ENCODE measurements around the gene SCGB1C1. TPM values are rescaled to one million over a fixed set of nuclear protein-coding genes. Genes with fewer than 3 reads are reported as not detected.

The SCGB1C1 gene
- total and polyA plus RNA-seq, 8 donors: not detected

DNA sequence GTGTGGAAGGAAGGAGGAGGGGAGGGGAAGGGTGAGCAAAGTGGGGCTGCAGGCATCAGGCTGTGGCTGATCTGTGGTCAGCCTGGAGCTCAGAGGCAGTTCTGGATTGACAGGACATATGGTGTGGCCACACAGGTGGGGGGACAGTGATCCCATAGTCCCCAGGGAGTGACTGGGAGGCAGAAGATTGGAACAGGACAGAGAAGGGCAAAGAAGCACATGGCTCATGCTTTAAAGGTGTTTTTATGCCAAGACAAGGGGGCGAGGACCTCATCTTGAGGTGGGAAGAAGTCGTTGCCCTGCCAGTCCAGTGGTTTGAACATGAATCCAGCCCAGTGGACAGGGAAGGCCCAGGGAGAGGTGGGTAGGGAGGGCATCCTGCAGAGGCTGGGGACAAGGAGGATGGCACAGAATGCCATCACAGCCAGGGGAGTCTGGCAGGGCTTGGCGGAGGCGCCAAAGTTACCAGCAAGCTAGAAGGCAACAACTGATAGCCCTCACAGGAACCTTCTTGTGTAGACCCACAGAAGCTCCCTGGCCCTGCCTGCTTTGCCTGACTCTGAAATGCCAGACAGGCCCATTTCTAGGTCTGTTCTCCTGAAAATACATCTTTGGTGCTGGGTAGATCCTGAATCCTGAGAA, 11.2 kb downstream of the SCGB1C1 start:
- no peaks in the 10 kb centered on the region for H3K9me3 ChIP-seq
- no peak overlapping the region for H3K4me3 ChIP-seq
- no peaks in the 10 kb centered on the region for H3K27me3 ChIP-seq
- no peak for DNase-seq
- intact Hi-C loops (cut with DNase I): no loop called here
- ATAC-seq: no peak
- peaks cover 10 to 57% of the 10 kb centered on the region in 2 donors for H3K4me1 ChIP-seq
- no peak overlapping the region for H3K27ac ChIP-seq
- TF ChIP-seq, protein P1, sequence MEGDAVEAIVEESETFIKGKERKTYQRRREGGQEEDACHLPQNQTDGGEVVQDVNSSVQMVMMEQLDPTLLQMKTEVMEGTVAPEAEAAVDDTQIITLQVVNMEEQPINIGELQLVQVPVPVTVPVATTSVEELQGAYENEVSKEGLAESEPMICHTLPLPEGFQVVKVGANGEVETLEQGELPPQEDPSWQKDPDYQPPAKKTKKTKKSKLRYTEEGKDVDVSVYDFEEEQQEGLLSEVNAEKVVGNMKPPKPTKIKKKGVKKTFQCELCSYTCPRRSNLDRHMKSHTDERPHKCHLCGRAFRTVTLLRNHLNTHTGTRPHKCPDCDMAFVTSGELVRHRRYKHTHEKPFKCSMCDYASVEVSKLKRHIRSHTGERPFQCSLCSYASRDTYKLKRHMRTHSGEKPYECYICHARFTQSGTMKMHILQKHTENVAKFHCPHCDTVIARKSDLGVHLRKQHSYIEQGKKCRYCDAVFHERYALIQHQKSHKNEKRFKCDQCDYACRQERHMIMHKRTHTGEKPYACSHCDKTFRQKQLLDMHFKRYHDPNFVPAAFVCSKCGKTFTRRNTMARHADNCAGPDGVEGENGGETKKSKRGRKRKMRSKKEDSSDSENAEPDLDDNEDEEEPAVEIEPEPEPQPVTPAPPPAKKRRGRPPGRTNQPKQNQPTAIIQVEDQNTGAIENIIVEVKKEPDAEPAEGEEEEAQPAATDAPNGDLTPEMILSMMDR (IDR thresholded peaks at IDR 0.05): no peak
- H3K36me3 ChIP-seq: peaks cover 0 to 43% of the 10 kb centered on the region in 2 donors

DNA sequence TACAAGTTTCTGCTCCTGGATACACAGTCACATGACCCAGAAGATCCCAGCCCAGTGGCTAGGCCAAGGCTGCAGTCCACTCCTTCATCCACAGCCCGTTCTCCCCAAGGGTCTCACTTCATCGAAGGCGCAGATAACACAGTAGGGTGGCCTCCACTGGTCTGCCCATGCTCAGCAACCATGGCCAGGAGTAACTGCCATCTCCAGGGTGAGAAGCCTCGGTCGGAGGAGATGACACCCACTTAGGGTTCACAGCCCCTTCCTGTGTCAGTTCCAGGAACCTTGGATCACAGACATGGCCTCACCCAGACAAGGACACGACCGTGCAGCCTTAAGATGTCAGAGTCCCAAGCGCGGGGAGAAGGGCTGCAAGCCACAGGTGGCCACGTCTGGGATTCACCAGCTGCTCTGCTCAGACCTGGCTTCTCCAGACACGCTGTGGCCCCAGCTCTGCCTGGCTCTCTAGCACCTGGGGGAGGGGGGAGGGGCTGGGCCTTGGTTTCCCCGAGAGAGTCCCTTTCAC, 11.8 kb downstream of the SCGB1C1 start:
- Histone ChIP-seq H3K27me3 (no peaks in the 10 kb centered on the region), H3K4me1 (peaks cover 16 to 63% of the 10 kb centered on the region in 2 donors), H3K4me3 (no peak overlapping the region), H3K9me3 (no peaks in the 10 kb centered on the region), H3K36me3 (peaks cover 0 to 46% of the 10 kb centered on the region in 2 donors), H3K27ac (no peak overlapping the region)
- DNase-seq (no peak), ATAC-seq (no peak)
- intact Hi-C loops (cut with DNase I): no loop called here
- TF ChIP-seq, protein P1 (IDR thresholded peaks at IDR 0.05): no peak

DNA sequence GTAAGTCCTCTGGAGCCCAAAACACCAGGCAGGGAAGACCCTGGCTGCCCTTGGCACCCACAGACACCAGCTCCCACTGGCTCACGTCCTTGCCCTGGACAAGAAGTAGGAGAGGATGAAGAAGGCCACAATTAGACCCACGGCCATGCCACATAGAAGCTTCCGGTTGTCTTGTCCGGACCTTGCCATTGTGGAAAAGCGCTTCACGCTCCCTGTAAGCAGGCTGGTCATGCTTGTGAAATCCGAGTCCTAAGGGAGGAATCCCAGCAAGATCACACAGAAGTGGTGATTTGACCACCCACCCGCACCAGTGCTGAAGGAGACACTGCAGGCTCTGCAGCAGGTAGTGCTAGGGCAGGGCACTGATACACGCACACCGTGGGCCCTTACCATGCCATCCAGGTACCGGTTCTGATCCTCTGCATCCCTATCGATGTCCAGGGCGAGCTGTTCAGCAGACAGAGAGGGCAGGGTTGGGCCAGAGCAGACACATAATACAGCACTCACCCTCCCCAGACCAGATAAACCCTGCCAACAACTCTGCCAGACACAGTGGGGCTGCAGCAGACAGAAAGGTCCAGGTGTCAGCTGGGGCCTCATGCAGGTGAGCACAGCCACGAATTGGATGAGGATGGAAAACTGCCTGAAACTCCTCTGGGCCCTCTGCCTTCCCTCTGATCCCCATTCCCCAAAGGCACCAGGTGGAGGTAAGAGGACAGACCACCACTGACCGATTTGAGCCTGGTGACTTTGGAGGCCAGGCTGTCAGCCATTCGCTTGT, 12.5 kb downstream of the SCGB1C1 start:
- intact Hi-C loops (cut with DNase I): no loop called here
- Histone ChIP-seq H3K27ac (no peak overlapping the region), H3K27me3 (no peaks in the 10 kb centered on the region), H3K9me3 (no peaks in the 10 kb centered on the region), H3K36me3 (peaks cover 0 to 53% of the 10 kb centered on the region in 2 donors), H3K4me3 (peak overlapping the region in 1 of 2 donors; percentile 97), H3K4me1 (peaks cover 23 to 71% of the 10 kb centered on the region in 2 donors)
- DNase-seq (no peak), ATAC-seq (no peak)
- TF ChIP-seq, protein P1 (IDR thresholded peaks at IDR 0.05): no peak

DNA sequence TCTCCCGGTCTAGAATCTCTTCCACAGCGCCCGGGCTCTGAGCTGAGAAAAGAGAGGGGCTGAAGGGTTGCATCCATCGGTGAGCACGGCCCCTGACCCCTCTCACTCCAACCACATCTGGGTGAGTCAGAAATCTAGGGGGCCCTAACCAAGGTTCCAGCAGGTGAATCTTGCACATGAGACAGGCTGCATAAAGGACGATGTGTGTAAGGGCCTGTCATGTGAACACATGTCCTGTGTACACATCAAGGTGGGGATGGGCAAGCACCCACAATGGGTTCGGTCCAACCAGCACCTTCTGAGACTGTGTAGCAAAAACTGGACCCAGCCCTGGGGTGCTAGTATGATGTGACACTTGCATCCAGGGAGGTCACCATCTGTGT, 13.1 kb downstream of the SCGB1C1 start:
- H3K4me3 ChIP-seq: peak overlapping the region; percentile 97 to 100
- DNase-seq (no peak), ATAC-seq (no peak)
- no peaks in the 10 kb centered on the region for H3K27me3 ChIP-seq
- peaks cover 0 to 53% of the 10 kb centered on the region in 2 donors for H3K36me3 ChIP-seq
- intact Hi-C loops (cut with DNase I): no loop called here
- peaks cover 25 to 77% of the 10 kb centered on the region in 2 donors for H3K4me1 ChIP-seq
- peak overlapping the region in 1 of 2 donors; percentile 99 for H3K27ac ChIP-seq
- TF ChIP-seq, protein P1 (IDR thresholded peaks at IDR 0.05): no peak
- no peaks in the 10 kb centered on the region for H3K9me3 ChIP-seq

All from left lung (tissue), 10 donors.